HepG2 (cell line): ENCODE measurements around the gene CUL4A. TPM values are rescaled to one million over a fixed set of nuclear protein-coding genes. Genes with fewer than 3 reads are reported as not detected.

Source experiments
- DR1 ChIP-seq: sonication (generic); formaldehyde crosslinking; IDR thresholded peaks from 2 replicates; pipeline ENCODE4 v1.8.0; 2021; ENCODE audit warnings: mild to moderate bottlenecking, missing genetic modification reagents, inconsistent platforms
- EED ChIP-seq: sonication (generic); formaldehyde crosslinking; IDR thresholded peaks from 2 replicates; pipeline ENCODE4 v1.5.0; 2020; ENCODE audit warnings: mild to moderate bottlenecking, missing genetic modification reagents
- FOXK2 ChIP-seq: fragments of 450-650 bp; IDR thresholded peaks from 2 replicates; pipeline ENCODE4 v1.6.1; 2016
- IKZF5 ChIP-seq: IDR thresholded peaks from 2 replicates; pipeline ENCODE4 v1.6.1; 2018; ENCODE audit warnings: missing genetic modification reagents, mild to moderate bottlenecking, missing compliant biosample characterization
- POGK ChIP-seq: sonication (generic); formaldehyde crosslinking; conservative IDR thresholded peaks from 2 replicates; pipeline ENCODE4 v1.8.0; 2022; ENCODE audit warnings: mild to moderate bottlenecking, moderate library complexity, missing genetic modification reagents
- RAD51 ChIP-seq: fragments of 450-650 bp; IDR thresholded peaks from 2 replicates; pipeline ENCODE4 v1.6.1; 2016; ENCODE audit warnings: borderline replicate concordance
- RBFOX2 ChIP-seq: fragments of 200-400 bp; formaldehyde crosslinking; IDR thresholded peaks from 2 replicates; pipeline ENCODE4 v1.6.1; 2017; ENCODE audit warnings: low read depth, mild to moderate bottlenecking, low read length
- SP4 ChIP-seq: sonication (generic); formaldehyde crosslinking; IDR thresholded peaks from 2 replicates; pipeline ENCODE4 v1.8.1; 2023; ENCODE audit warnings: mild to moderate bottlenecking, missing genetic modification reagents
- TEF ChIP-seq: sonication (generic); formaldehyde crosslinking; IDR thresholded peaks from 2 replicates; pipeline ENCODE4 v1.5.0; 2020; ENCODE audit warnings: missing genetic modification reagents
- ZBTB4 ChIP-seq: sonication (generic); formaldehyde crosslinking; IDR thresholded peaks from 2 replicates; pipeline ENCODE4 v1.4.0; 2020; ENCODE audit warnings: missing genetic modification reagents, mild to moderate bottlenecking, borderline replicate concordance
- ZC3H13 ChIP-seq: sonication (generic); formaldehyde crosslinking; IDR thresholded peaks from 2 replicates; pipeline ENCODE4 v1.8.1; 2023; ENCODE audit warnings: mild to moderate bottlenecking, missing genetic modification reagents, moderate library complexity
- ZHX2 ChIP-seq, 2 experiments: sonication (generic) in 1 of 2; formaldehyde crosslinking in 1 of 2; IDR thresholded peaks; 2 replicates each; pipeline versions ENCODE4 v1.6.1 to v1.9.0; 2014 to 2022; ENCODE audit warnings: antibody characterized with exemption in 1 of 2, borderline replicate concordance in 1 of 2, inconsistent platforms in 1 of 2, low read depth in 1 of 2, missing genetic modification reagents in 1 of 2
- ZNF605 ChIP-seq: sonication (generic); formaldehyde crosslinking; IDR thresholded peaks from 2 replicates; pipeline ENCODE4 v1.8.0; 2022; ENCODE audit warnings: mild to moderate bottlenecking, missing genetic modification reagents
- ZNF784 ChIP-seq: sonication (generic); formaldehyde crosslinking; IDR thresholded peaks from 2 replicates; pipeline ENCODE4 v1.5.1; 2020; ENCODE audit warnings: missing genetic modification reagents, mild to moderate bottlenecking, borderline replicate concordance
- polyA plus RNA-seq, 8 experiments: library from polyadenylated mRNA; depleted of rRNA in 3 of 8; stranded (reverse) in 7 of 8; unstranded in 1 of 8; fragments of >200 nt; fragmentation: Illumina TruSeq in 4 of 8; extraction: Trizol in 4 of 8; gene quantifications; 2 replicates each; pipeline versions ENCODE4 v1.2.1 to v1.2.3, GENCODE V29; 2011 to 2016; ENCODE audit warnings: low read depth in 4 of 8, missing spikeins in 1 of 8, mixed read lengths in 1 of 8; ENCODE audit not compliant: insufficient read depth in 1 of 8
- total RNA-seq, 5 experiments: library from RNA; depleted of rRNA; stranded (reverse); fragments of >200 nt; fragmentation: Illumina TruSeq; extraction: Trizol; gene quantifications; 2 replicates each; pipeline ENCODE4 v1.2.3, GENCODE V29; 2016; ENCODE audit warnings: low read depth in 1 of 5

Gene CUL4A
- total and polyA plus RNA-seq, 2 of the 13 experiments (the other 11 are each of a cell fraction or from before 2014, with no cell fraction given): 51.2 to 75.3 TPM

- TF ChIP-seq ZBTB4 (CRISPR knock-in tag): no peak
- TF ChIP-seq TEF (CRISPR knock-in tag): no peak
- no peak for TF ChIP-seq ZHX2 (IDR thresholded peaks at IDR 0.05; ENCODE audit: low read depth)
- 0 out of 2 replicates have a peak, but pooled peaks have one; percentile 54 for TF ChIP-seq ZHX2 (CRISPR knock-in tag; IDR thresholded peaks at IDR 0.05; ENCODE audit: borderline replicate concordance)
- TF ChIP-seq POGK (CRISPR knock-in tag): peak; percentile 61; the same call in 1 of the 2 replicates
- peak; percentile 74 for TF ChIP-seq ZC3H13 (CRISPR knock-in tag)
- TF ChIP-seq SP4 (CRISPR knock-in tag): no peak
- peak; percentile 85; the same call in 1 of the 2 replicates for TF ChIP-seq ZNF784 (CRISPR knock-in tag)
- 0 out of 2 replicates have a peak, but pooled peaks have one; percentile 70 for TF ChIP-seq EED (CRISPR knock-in tag)
- TF ChIP-seq RBFOX2: peak; percentile 57
- peak; percentile 33; the same call in 1 of the 2 replicates for TF ChIP-seq RAD51
- no peak for TF ChIP-seq FOXK2
- TF ChIP-seq ZNF605 (CRISPR knock-in tag): no peak
- peak; percentile 58; the same call in 1 of the 2 replicates for TF ChIP-seq IKZF5 (CRISPR knock-in tag)
- TF ChIP-seq DR1 (CRISPR knock-in tag): no peak
Measured at GRCh38 chr13:113209759-113210421, 477 bp downstream of the CUL4A start (continued).
